VCaP (cell line): ENCODE measurements around the gene RNU6-1.

Experiments
- H3K27ac ChIP-seq: fragments of 450-650 bp; 2 replicates; pipeline ENCODE4 v1.5.1; 2017
- TF ChIP-seq, protein P1 (sequence below): fragments of 450-650 bp; conservative IDR thresholded peaks from 2 replicates; pipeline ENCODE4 v1.5.1; 2017; ENCODE audit warnings: mild to moderate bottlenecking, moderate library complexity

Gene RNU6-1

GRCh38 chr15:67792250-67792942 is 47.4 kb downstream of the RNU6-1 start:
- H3K27ac ChIP-seq = peak overlapping the region; percentile 44

GRCh38 chr15:67790610-67791319 is 49.1 kb downstream of the RNU6-1 start:
- TF ChIP-seq, protein P1, sequence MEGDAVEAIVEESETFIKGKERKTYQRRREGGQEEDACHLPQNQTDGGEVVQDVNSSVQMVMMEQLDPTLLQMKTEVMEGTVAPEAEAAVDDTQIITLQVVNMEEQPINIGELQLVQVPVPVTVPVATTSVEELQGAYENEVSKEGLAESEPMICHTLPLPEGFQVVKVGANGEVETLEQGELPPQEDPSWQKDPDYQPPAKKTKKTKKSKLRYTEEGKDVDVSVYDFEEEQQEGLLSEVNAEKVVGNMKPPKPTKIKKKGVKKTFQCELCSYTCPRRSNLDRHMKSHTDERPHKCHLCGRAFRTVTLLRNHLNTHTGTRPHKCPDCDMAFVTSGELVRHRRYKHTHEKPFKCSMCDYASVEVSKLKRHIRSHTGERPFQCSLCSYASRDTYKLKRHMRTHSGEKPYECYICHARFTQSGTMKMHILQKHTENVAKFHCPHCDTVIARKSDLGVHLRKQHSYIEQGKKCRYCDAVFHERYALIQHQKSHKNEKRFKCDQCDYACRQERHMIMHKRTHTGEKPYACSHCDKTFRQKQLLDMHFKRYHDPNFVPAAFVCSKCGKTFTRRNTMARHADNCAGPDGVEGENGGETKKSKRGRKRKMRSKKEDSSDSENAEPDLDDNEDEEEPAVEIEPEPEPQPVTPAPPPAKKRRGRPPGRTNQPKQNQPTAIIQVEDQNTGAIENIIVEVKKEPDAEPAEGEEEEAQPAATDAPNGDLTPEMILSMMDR = no peak
- no peak overlapping the region for H3K27ac ChIP-seq

More at GRCh38 chr15:67792250-67792942, 47.4 kb downstream of the RNU6-1 start:
- TF ChIP-seq, protein P1 = no peak
